Putamen (tissue), 1 donor: ENCODE measurements around the gene FBN2.
"Not testable (repeated sequence)": the region's sequence is repeated elsewhere in the genome, so short reads cannot be mapped to it uniquely, and the experiment has no call there.

ENCODE experiments used
- DNase-seq: peaks from one replicate; pipeline ENCODE4 v3.0.0-alpha.2; 2016; ENCODE audit warnings: low spot score

Gene FBN2

DNA sequence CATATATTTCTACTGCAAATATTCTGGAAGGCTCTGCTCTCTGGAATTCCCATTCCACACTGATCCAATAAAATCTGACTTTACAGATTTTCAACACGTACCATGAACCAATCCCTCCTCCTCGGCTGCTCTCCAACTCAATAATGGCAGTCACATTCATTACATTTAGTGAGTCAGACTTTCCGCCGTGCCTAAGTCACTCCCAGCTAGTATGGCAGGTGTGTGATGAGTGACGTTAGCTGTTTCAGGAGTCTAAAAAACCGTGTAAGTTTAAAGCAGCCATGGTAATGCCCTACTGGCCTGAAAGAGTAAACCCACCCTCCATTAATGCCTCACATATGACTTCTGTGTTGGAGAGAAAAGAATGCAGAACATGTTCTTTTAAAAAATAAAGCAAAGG, 3.3 kb downstream of the FBN2 start:
- DNase-seq, result no peak

DNA sequence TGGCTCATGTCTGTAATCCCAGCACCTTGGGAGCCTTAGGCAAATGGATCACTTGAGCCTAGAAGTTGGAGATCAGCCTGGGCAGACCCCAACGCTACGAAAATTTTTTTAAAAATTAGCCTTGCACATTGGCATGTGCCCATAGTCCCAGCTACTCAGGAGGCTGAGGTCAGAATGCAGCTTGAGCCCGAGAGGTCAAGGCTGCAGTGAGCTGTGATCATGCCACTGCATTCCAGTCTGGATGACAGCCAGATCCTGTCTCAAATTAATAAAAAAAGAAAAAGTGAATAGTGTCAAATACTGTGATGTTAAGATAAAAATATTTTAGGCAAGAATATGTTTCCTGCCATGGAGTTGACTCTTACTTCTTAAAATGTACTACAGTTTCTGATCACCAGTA, 5.3 kb downstream of the FBN2 start:
- no peak for DNase-seq

DNA sequence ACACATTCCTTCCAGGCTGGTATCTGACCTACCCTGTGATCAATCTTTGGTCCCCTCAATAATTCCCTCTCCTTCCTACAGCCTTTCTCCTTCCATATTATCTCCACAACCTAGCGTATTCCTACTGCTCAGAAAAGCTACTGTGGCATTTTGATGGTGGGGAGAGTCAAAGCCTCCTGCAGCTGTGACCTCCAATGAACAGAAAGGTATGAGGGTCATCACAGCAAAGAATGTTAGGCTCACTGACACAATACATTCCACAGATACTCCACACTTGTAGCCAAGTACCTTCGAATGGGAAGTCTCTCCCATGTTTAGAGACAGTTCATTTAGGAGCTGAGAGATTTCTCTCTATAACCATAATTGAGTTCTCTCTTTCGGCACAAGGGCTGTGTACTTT, 5.9 kb downstream of the FBN2 start:
- no peak for DNase-seq

DNA sequence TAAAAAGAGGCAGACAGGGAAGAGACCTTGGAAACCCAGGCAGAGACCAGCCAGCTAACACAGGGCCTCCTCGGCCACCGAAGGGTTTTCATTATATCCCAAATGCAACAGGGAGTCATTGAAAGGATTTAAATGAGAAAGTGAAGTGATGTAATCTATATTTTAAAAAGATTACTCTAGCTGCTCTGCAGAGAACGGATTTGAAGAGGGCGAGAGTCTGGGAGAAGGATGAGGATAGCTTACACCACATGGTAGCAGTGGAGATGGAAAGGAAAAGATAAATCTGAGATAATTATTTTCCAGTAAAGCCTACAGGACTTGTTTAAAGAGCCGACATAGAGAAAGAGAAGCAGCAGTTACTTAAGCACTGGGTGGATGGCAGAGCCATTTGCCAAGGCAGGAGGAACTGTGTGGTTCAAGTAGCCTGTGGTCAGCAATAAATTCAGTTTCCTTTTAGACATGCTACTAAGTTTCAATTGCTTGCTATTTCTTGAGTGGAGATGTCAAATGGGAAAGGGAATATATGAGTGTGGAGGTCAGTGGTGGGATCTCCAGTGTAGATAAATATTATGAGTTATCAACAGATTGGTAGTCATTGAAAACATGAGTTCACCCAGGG, 9.3 kb downstream of the FBN2 start:
- no peak for DNase-seq

DNA sequence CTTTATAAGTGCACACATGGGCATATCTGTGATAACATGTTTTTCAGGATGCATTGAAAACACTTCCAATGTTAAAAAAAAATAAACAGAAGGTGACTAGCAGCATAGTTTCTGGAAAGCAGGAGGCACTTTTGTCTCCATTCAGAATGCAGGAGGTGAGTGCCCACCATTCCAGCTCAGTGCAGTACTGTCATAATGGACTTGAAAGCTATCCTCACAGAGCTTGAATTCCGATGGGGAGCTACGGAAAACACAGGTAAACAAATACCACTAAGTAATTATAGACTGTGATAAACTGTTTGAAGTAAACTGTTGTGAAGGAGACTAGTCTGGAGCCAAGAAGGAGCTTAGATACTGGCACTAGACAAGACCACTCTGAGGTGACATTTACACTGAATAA, 9.9 kb downstream of the FBN2 start:
- DNase-seq, result no peak

DNA sequence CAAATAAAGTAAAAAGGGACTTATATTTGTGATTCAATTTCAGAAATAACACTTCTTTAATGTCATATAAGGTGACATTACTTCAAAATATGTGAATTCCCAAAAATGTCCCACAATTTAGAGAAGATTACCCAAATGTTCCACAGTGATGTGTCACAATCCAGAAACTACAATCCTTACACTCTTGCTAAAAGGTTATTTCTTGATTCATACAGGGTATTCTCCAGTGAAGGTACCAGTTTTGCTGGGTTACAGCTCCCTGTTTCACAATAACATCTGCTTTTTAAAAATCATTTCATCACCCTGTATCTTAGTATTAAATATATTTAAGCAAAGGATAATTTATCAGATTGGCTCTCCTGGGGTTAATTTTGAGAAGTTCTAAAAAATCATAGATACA, 11.0 kb downstream of the FBN2 start:
- DNase-seq, result no peak

DNA sequence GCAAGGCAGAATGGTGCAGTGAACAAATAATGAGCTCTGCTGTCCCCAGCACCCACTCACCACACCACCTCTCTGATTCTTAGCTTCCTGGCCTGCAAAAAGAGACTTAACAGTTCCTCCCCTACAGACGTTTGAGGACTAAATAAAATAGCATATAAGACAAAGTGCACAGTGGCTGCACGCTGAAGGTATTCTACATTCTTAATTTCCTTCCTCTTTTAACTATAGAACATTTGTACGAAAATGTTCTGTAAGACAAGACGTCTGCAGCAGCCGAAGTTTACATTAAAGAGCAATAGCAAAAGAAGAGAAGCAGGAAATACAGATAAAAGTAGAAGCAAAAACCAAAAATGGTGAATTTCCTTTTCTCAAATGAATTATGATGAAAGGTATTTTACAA, 15.7 kb downstream of the FBN2 start:
- no peak for DNase-seq

DNA sequence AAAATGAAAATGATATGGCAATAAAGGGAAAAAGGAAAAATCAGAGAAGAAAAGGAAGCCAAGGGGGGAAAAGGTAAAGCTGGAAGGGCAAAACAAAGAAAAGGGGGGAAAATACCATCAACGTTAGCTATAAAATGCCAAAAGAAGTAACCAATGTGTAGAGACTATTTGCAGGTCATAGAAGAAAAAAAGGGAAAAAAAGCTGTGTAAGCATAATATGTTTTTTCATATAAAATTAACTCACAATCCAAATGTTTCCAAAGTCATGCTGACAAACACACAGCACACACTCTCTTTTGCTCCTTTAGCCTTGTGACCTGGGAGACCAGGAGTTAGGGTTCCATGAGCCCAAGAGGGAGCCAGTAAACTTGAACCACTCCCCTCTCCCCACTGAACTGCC, 18.2 kb downstream of the FBN2 start:
- no peak for DNase-seq

DNA sequence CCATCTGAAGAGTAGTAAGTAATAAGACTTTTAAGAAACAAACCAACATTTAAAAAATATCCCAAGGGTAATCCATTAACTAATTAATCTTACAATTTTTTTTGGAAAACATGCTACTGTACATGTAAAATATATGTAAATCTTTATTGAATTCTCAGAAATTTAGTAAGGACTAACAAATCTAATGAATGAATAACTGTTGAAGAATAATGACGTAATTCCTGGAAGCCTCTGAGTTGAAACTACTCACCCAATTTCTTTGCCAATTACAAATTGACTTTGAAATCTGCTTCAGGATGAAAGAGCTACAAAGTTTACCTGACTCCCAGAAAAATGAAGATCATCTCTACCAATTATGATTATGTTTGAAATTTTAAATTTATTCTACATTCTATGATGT, 21.1 kb downstream of the FBN2 start:
- DNase-seq, result no peak

DNA sequence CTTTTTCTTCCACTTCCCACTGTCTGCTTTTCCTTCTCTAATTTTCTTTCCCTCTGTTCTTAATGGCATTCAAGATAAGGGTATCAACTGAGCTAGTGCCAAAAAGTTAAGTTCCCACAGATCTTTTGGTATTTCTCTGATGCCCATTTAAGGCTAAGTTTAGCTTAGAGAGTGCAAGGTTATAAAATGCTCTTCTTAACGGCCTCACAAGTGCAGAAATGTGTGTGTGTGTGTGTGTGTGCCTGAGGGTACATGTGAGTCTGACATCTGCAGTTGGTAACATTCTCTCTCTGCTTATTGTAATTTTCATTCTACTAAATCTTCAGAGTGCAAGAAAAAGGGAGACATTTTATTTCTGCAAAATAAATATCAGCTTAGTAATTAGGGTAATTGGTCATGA, 24.2 kb downstream of the FBN2 start:
- no peak for DNase-seq

DNA sequence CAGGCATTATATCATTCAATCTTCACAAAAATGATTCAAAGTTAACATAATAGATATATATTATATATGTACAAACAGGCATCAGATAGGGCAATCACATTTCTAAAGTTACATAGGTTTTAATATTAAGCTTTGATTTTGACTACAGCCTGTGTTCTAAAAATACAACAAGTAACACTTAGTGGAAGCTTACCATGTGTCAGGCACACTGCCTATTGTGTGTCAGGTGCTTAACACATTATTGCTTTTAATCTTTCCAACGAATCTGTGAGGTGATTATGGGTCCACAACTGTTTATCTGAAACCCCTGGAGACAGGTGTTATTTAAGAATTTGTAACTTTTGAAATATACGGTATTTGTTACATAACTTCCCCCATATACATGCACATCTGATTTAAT, 25.2 kb downstream of the FBN2 start:
- DNase-seq, result no peak

DNA sequence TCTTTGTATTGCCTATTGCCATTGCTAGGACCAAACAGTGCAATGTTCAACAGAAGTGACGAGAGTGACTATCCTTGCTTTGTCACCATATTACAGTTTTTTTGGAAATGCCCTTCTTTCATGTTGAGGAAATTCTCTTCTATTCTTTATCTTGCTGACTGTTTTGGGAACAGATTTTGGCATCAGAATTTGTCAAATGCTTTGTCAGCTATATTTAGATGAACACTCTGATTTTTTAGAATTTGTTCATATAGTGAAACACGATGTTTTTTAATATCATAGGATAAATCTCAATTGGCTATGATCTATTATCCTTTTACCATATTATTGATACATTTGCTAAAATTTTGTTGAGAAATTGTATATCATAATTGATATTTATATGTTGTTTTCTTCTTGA, 31.4 kb downstream of the FBN2 start:
- DNase-seq, result no peak

DNA sequence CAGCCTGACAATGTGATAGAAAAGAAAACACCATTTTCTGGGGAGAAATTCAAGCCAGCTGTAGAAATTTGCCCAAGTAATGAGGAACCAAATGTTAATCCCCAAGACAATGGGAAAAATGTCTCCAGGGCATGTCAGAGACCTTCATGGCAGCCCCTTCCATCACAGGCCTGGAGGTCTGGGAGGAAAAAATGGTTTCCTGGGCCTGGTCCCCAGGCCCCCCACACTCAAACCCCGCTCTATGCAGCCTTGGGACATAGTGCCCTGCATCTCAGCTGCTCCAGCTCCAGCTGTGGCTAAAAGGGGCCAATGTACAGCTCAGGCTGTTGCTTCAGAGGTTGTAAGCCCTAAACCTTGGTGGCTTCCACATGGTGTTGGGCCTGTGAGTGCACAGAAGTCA, 34.3 kb downstream of the FBN2 start:
- DNase-seq, result not testable (repeated sequence)

DNA sequence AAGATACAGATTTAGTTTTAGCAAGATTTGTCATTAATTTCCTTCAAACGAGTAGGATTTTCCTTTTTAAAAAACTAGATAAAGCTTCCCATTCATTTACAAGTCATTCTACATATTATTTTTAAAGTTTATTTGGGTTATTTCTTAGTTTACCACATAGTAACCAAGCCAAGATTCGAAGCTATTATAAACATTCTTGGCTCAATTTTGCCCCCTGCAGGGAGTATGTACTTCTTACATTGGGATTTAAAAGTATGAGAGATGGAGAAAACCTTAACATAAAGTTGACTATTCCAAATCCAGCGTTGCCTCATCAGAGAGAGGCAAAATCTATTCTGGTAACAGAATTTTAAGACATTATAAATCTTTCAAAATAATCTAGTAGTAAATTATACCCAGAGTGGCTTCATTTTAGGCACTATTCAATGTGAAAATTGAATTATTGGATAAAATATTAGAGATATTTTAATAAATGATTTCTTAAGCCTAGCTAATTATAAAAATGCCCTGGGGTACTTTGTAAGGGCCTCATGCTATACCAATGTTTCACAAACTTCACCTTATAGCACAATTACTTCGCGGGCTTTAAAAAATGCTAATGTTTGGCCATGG, 39.1 kb downstream of the FBN2 start:
- DNase-seq, result no peak

DNA sequence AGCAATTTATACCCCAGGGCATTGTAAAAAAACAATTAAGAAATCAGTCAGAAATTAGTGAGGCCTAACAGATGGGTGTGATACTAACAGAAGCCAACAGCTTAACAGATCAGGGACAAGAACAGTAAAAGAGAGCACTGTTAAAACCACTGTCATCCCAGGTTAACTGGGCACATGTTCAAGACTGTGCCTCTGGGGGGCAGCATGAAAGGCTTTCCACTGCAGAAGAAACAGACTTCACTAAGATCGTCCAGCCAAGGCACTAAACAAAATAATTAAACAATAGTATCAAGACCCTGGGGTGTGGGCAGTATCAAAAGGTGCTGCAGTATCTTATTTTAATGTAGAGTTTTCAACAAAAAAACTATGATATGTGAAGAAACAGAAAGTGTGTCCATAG, 43.5 kb downstream of the FBN2 start:
- DNase-seq, result no peak

DNA sequence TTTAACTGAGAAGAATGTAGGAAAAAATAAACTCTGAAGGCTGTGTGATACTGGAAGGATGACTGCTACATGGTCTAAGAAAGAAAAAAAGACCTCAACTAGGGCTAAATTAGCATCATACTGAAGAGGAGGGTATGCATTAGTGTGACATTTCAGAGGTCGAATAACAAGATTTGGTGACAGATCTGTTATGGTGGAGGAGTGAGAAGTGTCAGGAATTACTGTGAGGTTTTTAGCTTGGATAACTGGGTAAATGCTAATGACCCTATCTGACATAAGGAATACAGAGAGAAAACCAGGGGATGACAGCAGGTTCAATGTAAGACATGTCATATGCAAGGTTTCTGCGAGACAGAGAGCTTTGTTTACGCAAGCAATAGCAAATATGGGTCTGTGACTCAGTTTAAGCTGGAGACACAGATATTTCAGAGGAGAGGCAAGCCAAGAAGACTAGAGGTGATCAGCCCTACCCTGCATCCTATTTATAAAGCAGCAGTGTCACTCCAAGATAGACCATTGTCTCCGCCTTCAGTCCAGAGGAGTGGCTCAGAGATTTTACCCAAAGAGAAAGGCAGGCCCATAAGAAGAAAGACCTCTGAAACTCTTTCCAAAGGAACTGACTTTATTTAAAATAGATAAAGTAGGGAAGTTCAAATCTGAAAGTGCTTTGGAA, 44.3 kb downstream of the FBN2 start:
- no peak for DNase-seq

DNA sequence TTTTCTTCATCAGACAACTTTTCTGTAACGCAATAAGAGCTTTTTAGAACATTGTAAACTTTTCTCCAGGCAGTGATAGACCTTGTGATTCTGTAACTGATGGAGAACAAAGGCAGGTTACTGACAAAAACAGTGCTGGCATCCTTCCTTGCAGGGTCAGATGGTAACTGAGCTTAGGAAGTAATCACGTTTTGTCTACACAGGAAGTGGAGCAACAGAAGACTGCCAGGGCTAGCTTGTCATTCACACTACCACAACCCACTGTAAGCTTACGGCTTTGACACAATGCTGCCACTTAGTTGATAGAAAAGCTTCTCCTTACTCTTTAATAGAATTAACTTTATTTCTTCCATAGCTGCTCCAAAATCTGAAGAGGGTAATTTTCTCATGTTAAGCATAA, 46.8 kb downstream of the FBN2 start:
- DNase-seq, result no peak

DNA sequence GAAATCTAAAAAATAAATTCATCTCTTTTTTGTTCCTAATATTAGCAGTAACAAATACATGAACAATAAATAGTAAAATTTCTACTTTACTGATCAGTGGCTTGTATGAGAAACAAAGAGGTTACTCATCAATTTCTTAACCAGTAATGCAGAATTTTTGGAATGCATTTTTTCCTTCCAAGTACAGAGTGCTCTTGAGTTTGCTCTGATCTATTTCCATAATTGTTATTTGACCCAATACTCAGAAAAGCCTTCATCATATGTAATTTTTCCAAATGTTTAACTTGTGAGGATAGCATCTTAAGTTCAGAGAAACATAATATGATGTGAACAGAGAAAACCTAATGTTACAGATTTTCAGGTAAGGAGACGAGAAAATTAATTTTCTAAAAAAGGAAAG, 47.3 kb downstream of the FBN2 start:
- no peak for DNase-seq

DNA sequence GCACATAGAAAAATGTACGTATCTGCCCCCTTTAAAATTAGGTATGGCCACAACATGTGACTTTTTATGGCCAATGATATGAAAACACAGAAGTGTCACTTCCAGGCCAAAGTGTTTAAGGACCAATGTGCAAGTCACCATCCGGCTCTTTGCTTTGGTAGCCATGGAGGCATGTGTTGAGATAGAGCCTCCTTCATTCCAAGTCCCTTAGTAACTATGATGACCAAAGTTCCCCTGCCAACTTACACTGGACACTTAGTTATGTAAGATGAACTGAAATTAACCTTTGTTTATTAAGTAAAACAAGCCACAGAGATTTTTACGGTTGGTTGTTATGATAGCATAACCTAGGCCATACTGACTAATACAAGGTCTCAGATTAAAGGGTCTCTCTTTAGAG, 51.0 kb downstream of the FBN2 start:
- DNase-seq, result no peak

DNA sequence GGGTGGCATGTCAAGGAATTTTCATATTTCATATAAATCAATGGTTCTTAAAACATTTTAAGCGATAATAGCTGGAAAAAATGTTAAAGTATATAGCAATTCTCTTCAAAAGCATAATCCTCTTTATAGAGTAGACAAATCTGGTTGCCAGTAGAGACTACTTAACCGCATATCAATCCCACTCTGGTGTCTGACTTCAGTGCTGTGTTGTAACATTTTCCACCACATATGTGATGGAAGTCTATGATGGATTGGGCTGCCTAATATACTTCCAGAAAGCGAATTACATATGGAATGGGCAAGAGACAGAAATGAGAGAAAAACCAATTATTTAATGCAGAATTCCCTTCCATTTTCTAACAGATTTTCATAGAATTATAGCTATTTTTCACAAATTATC, 54.3 kb downstream of the FBN2 start:
- no peak for DNase-seq

DNA sequence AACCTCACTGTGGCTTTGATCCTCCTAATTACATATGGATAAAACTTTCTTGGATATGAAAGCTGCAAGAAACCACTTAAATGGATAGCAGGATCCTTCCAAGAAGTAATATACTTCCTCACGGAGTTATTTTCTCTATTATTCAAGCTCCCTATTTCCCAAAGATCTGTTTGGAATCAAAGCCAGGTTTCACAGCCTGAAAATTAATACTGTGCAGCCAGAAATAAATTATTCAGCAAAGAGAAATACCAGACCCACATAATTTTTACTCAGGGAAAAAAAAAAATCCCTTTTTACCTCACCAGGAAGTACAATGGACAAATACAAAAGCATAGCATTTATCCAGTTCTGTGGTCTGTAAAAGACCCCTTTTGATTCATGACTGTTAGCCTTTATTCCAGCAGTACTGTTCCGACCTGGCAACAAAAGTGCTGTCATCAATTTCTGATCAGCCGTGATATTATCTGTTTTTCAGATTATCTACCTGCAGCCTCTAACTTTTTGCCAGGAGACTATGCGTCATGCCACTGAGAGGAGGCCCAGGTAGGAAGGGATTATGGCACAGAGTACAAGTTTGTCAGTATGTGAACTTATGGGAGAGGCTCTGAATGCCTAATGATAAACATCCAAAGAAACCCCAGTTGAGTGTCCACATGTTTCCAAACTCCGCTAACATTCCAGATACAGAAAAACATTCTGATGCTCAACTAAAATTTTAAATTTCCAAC, 57.0 kb downstream of the FBN2 start:
- DNase-seq, result no peak

DNA sequence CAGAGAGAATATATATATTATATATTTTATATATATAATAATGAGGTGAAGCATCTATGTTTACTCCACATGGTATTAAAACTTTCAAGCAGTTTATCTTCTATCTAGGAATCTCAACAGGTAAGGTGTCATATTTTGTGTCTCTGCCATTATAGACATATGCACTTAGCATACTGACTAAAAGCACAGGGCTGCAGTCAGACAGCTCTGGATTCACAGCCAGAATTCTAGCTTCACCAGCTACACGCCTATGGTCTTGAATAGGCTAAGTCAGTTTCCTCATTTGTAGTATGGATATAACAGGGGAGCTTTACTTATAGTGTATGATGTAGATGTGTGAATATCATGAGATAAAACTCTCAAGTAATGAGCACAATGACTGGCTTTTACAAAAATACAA, 57.9 kb downstream of the FBN2 start:
- no peak for DNase-seq
